Thyroid gland (tissue), 4 donors: ENCODE data around the gene WASF2. TPM values are rescaled to one million over a fixed set of nuclear protein-coding genes. Genes with fewer than 3 reads are reported as not detected.

Source experiments
- DNase-seq, 2 donors: peaks; one replicate each; pipeline ENCODE4 v3.0.0-alpha.2; 2019
- H3K27ac ChIP-seq, 3 donors: fragments of 200-600 bp; sonication (generic); 1 replicate in 2 of 3; 2 replicates in 1 of 3; pipeline ENCODE4 v1.5.1; 2016 to 2019; ENCODE audit warnings: mild to moderate bottlenecking in 1 of 3, moderate library complexity in 1 of 3
- H3K27me3 ChIP-seq: fragments of 200-600 bp; sonication (generic); one replicate; pipeline ENCODE4 v1.5.1; 2019
- H3K36me3 ChIP-seq, 2 donors: fragments of 200-600 bp; sonication (generic); one replicate each; pipeline ENCODE4 v1.5.1; 2016 to 2019
- H3K4me1 ChIP-seq, 2 donors: fragments of 200-600 bp; sonication (generic); one replicate each; pipeline ENCODE4 v1.5.1; 2017 to 2019
- H3K4me3 ChIP-seq, 3 donors: fragments of 200-600 bp; sonication (generic); replicated peaks in 1 of 3; 1 replicate in 2 of 3; 2 replicates in 1 of 3; pipeline ENCODE4 v1.5.1; 2016; ENCODE audit warnings: mild to moderate bottlenecking in 1 of 3
- H3K9me3 ChIP-seq: fragments of 200-600 bp; sonication (generic); one replicate; pipeline ENCODE4 v1.5.1; 2017
- CTCF ChIP-seq, 6 experiments: fragments of 200-600 bp in 3 of 6; fragments of 450-650 bp in 3 of 6; sonication (generic) in 3 of 6; IDR thresholded peaks; one replicate each; pipeline ENCODE4 v1.5.1; 2016 to 2019; ENCODE audit warnings: antibody characterized with exemption in 6 of 6, mild to moderate bottlenecking in 2 of 6, inconsistent platforms in 1 of 6, moderate library complexity in 1 of 6
- POLR2A ChIP-seq, 2 donors: fragments of 450-650 bp; IDR thresholded peaks; one replicate each; pipeline ENCODE4 v1.6.1; 2017; ENCODE audit warnings: antibody characterized with exemption in 2 of 2, mild to moderate bottlenecking in 2 of 2, moderate library complexity in 1 of 2
- WGBS, 2 donors: methylation state at CpG; one replicate each; pipeline ENCODE4 v1.1.5; 2017; 5-methylcytosine and 5-hydroxymethylcytosine counted together
- intact Hi-C: fragments of 100-400 bp; cut with DNase I; formaldehyde crosslinking; loops from one replicate; pipeline ENCODE4 v1.15.1; 2023
- total RNA-seq, 4 donors: library from RNA; depleted of rRNA; stranded (reverse); fragments of >200 nt; gene quantifications; one replicate each; pipeline ENCODE4 v1.2.3, GENCODE V29; 2016

The WASF2 gene
- total RNA-seq, 4 donors from 2014 or later, result 38.3 to 47.7 (median 46.7) TPM

GRCh38 chr1:27395441-27396195 lies 94.3 kb downstream of the WASF2 start:
- intact Hi-C loops, result loop anchor here (10.0 kb wide), 1 partner anchor 291 kb away; no protein-coding TSS in a partner anchor
- Histone ChIP-seq H3K4me1 (peaks cover 19 to 27% of the 10 kb centered on the region in 2 donors), H3K27ac (peak overlapping the region in 2 of 3 donors; percentile 41 to 60), H3K9me3 (no peaks in the 10 kb centered on the region), H3K27me3 (no peaks in the 10 kb centered on the region), H3K4me3 (no peak overlapping the region), H3K36me3 (no peaks in the 10 kb centered on the region)
- TF ChIP-seq POLR2A (IDR thresholded peaks at IDR 0.05) (no peak), CTCF (IDR thresholded peaks at IDR 0.05) (peak; percentile 89 to 97 (median 95))
- 7 to 12% methylated on average over 6 to 10 of the region's 10 CpGs for WGBS, 2 donors
- DNase-seq, result peak; percentile 75 to 80

- no peaks in the 10 kb centered on the region for H3K36me3 ChIP-seq
- H3K27me3 ChIP-seq, result no peaks in the 10 kb centered on the region
- H3K9me3 ChIP-seq, result no peaks in the 10 kb centered on the region
- no peak for TF ChIP-seq CTCF (IDR thresholded peaks at IDR 0.05)
- no peak for DNase-seq
- peaks cover 19 to 23% of the 10 kb centered on the region in 2 donors for H3K4me1 ChIP-seq
- no peak overlapping the region for H3K4me3 ChIP-seq
- 85 to 88% methylated on average over 1 of the region's 1 CpG for WGBS, 2 donors
- H3K27ac ChIP-seq, result peak overlapping the region; percentile 41 to 60 (median 52)
- intact Hi-C loops, result loop anchor here (5.0 to 10.0 kb wide), 3 partner anchors 38 to 290 kb away; no protein-coding TSS in a partner anchor
Observed at GRCh38 chr1:27394925-27395324, 95.0 kb downstream of the WASF2 start.

GRCh38 chr1:27394282-27394658 lies 95.7 kb downstream of the WASF2 start:
- DNase-seq, result no peak
- intact Hi-C loops, result loop anchor here (5.0 to 10.0 kb wide), 3 partner anchors 37 to 289 kb away; no protein-coding TSS in a partner anchor
- Histone ChIP-seq H3K27me3 (no peaks in the 10 kb centered on the region), H3K4me3 (no peak overlapping the region), H3K9me3 (no peaks in the 10 kb centered on the region), H3K27ac (no peak overlapping the region), H3K4me1 (peaks cover 19 to 23% of the 10 kb centered on the region in 2 donors), H3K36me3 (no peaks in the 10 kb centered on the region)
- TF ChIP-seq CTCF (IDR thresholded peaks at IDR 0.05), result no peak
- TF ChIP-seq POLR2A (IDR thresholded peaks at IDR 0.05), result no peak
- 96 to 100% methylated on average over 6 to 9 of the region's 9 CpGs for WGBS, 2 donors

- no peak for DNase-seq
- WGBS, 2 donors, result 93 to 96% methylated on average over 9 to 18 of the region's 18 CpGs
- no peak overlapping the region for H3K4me3 ChIP-seq
- H3K4me1 ChIP-seq, result peaks cover 19 to 23% of the 10 kb centered on the region in 2 donors
- no peaks in the 10 kb centered on the region for H3K9me3 ChIP-seq
- intact Hi-C loops, result loop anchor here (5.0 to 10.0 kb wide), 3 partner anchors 36 to 289 kb away; no protein-coding TSS in a partner anchor
- H3K27ac ChIP-seq, result no peak overlapping the region
- no peaks in the 10 kb centered on the region for H3K36me3 ChIP-seq
- TF ChIP-seq CTCF (IDR thresholded peaks at IDR 0.05) (no peak), POLR2A (IDR thresholded peaks at IDR 0.05) (no peak)
- no peaks in the 10 kb centered on the region for H3K27me3 ChIP-seq
Observed at GRCh38 chr1:27393641-27394281, 96.2 kb downstream of the WASF2 start.
